HepG2 (cell line): ENCODE measurements around the gene JPT2. TPM values are rescaled to one million over a fixed set of nuclear protein-coding genes. Genes with fewer than 3 reads are reported as not detected.
A peak's percentile ranks its signal among the peaks of the same experiment; 100 is the strongest.

Source experiments
- ASH2L ChIP-seq: fragments of 300-600, 200-600 bp; sonication (generic); IDR thresholded peaks from 2 replicates; pipeline ENCODE4 v1.7.0; 2017; ENCODE audit warnings: low read depth, mild to moderate bottlenecking, moderate library complexity, mixed read lengths, low read length; ENCODE audit not compliant: insufficient read length
- DMAP1 ChIP-seq: IDR thresholded peaks from 2 replicates; pipeline ENCODE4 v1.6.1; 2016
- ELF4 ChIP-seq: sonication (generic); formaldehyde crosslinking; IDR thresholded peaks from 2 replicates; pipeline ENCODE4 v1.5.0; 2020; ENCODE audit warnings: missing genetic modification reagents, mild to moderate bottlenecking, moderate library complexity, borderline replicate concordance
- HNF1B ChIP-seq: sonication (generic); formaldehyde crosslinking; IDR thresholded peaks from 2 replicates; pipeline ENCODE4 v1.5.1; 2020; ENCODE audit warnings: mild to moderate bottlenecking, moderate library complexity, missing genetic modification reagents
- MAFG ChIP-seq: sonication (generic); formaldehyde crosslinking; IDR thresholded peaks from 2 replicates; pipeline ENCODE4 v1.5.1; 2020; ENCODE audit warnings: mild to moderate bottlenecking, missing genetic modification reagents
- PITX1 ChIP-seq: sonication (generic); formaldehyde crosslinking; IDR thresholded peaks from 2 replicates; pipeline ENCODE4 v1.5.1; 2020; ENCODE audit warnings: mild to moderate bottlenecking, missing genetic modification reagents
- RXRA ChIP-seq: sonication (generic); formaldehyde crosslinking; IDR thresholded peaks from 2 replicates; pipeline ENCODE4 v1.5.1; 2020; ENCODE audit warnings: missing genetic modification reagents
- ZFY ChIP-seq: sonication (generic); formaldehyde crosslinking; IDR thresholded peaks from 2 replicates; pipeline ENCODE4 v1.4.0; 2020; ENCODE audit warnings: missing genetic modification reagents
- ZNF234 ChIP-seq: sonication (generic); formaldehyde crosslinking; conservative IDR thresholded peaks from 2 replicates; pipeline ENCODE4 v1.5.1; 2020; ENCODE audit warnings: mild to moderate bottlenecking, missing genetic modification reagents
- ZNF280D ChIP-seq: sonication (generic); formaldehyde crosslinking; IDR thresholded peaks from 2 replicates; pipeline ENCODE4 v1.5.1; 2020; ENCODE audit warnings: mild to moderate bottlenecking, missing genetic modification reagents
- ZNF281 ChIP-seq: sonication (generic); formaldehyde crosslinking; IDR thresholded peaks from 2 replicates; pipeline ENCODE4 v1.4.0; 2020; ENCODE audit warnings: missing genetic modification reagents, borderline replicate concordance
- ZNF879 ChIP-seq: sonication (generic); formaldehyde crosslinking; IDR thresholded peaks from 2 replicates; pipeline ENCODE4 v1.8.1; 2023; ENCODE audit warnings: missing genetic modification reagents
- polyA plus RNA-seq, 8 experiments: library from polyadenylated mRNA; depleted of rRNA in 3 of 8; stranded (reverse) in 7 of 8; unstranded in 1 of 8; fragments of >200 nt; fragmentation: Illumina TruSeq in 4 of 8; extraction: Trizol in 4 of 8; gene quantifications; 2 replicates each; pipeline versions ENCODE4 v1.2.1 to v1.2.3, GENCODE V29; 2011 to 2016; ENCODE audit warnings: low read depth in 4 of 8, missing spikeins in 1 of 8, mixed read lengths in 1 of 8; ENCODE audit not compliant: insufficient read depth in 1 of 8
- total RNA-seq, 5 experiments: library from RNA; depleted of rRNA; stranded (reverse); fragments of >200 nt; fragmentation: Illumina TruSeq; extraction: Trizol; gene quantifications; 2 replicates each; pipeline ENCODE4 v1.2.3, GENCODE V29; 2016; ENCODE audit warnings: low read depth in 1 of 5

The JPT2 gene
- total and polyA plus RNA-seq, 2 of the 13 experiments (the other 11 are each of a cell fraction or from before 2014, with no cell fraction given): 53.5 to 89.4 TPM

GRCh38 chr16:1706386-1707192 lies 28.5 kb downstream of the JPT2 start (continued):
- TF ChIP-seq ZNF281 (CRISPR knock-in tag): 0 out of 2 replicates have a peak, but pooled peaks have one; percentile 7
- TF ChIP-seq ASH2L: peak; percentile 13
- TF ChIP-seq ELF4: no peak
- 0 out of 2 replicates have a peak, but pooled peaks have one; percentile 23 for TF ChIP-seq RXRA
- no peak for TF ChIP-seq HNF1B (CRISPR knock-in tag)
- peak; percentile 21; the same call in 1 of the 2 replicates for TF ChIP-seq PITX1 (CRISPR knock-in tag)
- peak; percentile 39 for TF ChIP-seq ZFY (CRISPR knock-in tag)
- no peak for TF ChIP-seq ZNF280D
- TF ChIP-seq ZNF879 (CRISPR knock-in tag): no peak
- 0 out of 2 replicates have a peak, but pooled peaks have one; percentile 9 for TF ChIP-seq ZNF234 (CRISPR knock-in tag)
- TF ChIP-seq MAFG (CRISPR knock-in tag): 0 out of 2 replicates have a peak, but pooled peaks have one; percentile 33
- peak; percentile 12; the same call in 1 of the 2 replicates for TF ChIP-seq DMAP1 (CRISPR knock-in tag)
- TF ChIP-seq, all 625 proteins: peak for 24
